Astrocyte of the cerebellum (primary cell): ENCODE results near the gene MSX1.

Source experiments
- DNase-seq: peaks from one replicate; pipeline ENCODE4 v3.0.0-alpha.2; 2011; ENCODE audit warnings: low read depth
- H3K4me3 ChIP-seq: 2 replicates; pipeline ENCODE4 v1.5.1; 2011; ENCODE audit warnings: mild to moderate bottlenecking, low read depth, low read length, moderate library complexity
- in situ Hi-C: cut with HindIII; loops from 2 replicates; pipeline ENCODE4 v1.10.0; 2017; ENCODE audit warnings: low sequenced_read_pairs
- TF ChIP-seq, protein P1 (sequence below): IDR thresholded peaks from 2 replicates; pipeline ENCODE4 v1.5.1; 2012; ENCODE audit warnings: low read length, low read depth, moderate library complexity, mild to moderate bottlenecking; ENCODE audit errors: missing control alignments

The MSX1 gene

DNA sequence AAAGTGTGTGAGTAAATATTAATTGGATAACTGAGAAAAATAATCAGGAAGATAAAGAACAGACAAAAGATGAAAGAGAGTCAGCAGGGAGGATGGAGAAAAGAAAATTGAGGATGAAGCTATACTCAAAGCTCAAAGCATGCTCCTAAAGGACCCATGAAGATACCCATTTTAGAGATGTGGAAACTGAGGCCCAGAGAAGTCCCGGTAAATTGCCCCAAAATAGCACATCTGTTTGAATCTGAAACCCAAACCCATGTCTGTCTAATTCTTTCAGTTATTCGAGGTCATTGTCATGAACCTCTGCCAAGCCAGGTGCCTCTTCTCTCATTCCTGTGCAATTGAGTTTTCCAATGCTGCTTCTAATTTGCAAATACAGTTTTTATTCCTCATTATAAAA is 29.6 kb upstream of the MSX1 start:
- in situ Hi-C loops = no loop called here
- TF ChIP-seq, protein P1, sequence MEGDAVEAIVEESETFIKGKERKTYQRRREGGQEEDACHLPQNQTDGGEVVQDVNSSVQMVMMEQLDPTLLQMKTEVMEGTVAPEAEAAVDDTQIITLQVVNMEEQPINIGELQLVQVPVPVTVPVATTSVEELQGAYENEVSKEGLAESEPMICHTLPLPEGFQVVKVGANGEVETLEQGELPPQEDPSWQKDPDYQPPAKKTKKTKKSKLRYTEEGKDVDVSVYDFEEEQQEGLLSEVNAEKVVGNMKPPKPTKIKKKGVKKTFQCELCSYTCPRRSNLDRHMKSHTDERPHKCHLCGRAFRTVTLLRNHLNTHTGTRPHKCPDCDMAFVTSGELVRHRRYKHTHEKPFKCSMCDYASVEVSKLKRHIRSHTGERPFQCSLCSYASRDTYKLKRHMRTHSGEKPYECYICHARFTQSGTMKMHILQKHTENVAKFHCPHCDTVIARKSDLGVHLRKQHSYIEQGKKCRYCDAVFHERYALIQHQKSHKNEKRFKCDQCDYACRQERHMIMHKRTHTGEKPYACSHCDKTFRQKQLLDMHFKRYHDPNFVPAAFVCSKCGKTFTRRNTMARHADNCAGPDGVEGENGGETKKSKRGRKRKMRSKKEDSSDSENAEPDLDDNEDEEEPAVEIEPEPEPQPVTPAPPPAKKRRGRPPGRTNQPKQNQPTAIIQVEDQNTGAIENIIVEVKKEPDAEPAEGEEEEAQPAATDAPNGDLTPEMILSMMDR = no peak
- DNase-seq = no peak
- H3K4me3 ChIP-seq = no peak overlapping the region

DNA sequence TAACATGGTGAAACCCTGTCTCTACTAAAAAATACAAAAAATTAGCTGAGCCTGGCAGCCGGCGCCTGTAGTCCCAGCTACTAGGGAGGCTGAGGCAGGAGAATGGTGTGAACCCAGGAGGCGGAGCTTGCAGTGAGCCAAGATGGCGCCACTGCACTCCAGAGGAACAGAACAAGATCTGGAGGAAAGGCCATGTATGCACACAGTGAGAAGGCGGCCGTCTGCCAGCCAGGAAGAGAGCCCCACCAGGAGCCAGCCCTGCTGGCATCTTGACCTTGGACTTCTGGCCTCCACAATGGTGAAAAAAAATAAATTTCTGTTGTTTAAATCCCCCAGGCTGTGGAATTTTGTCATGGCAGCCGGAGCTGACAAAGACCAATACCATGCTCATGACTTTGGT is 28.2 kb upstream of the MSX1 start:
- TF ChIP-seq, protein P1 = no peak
- in situ Hi-C loops = no loop called here
- H3K4me3 ChIP-seq = no peak overlapping the region
- DNase-seq = no peak

DNA sequence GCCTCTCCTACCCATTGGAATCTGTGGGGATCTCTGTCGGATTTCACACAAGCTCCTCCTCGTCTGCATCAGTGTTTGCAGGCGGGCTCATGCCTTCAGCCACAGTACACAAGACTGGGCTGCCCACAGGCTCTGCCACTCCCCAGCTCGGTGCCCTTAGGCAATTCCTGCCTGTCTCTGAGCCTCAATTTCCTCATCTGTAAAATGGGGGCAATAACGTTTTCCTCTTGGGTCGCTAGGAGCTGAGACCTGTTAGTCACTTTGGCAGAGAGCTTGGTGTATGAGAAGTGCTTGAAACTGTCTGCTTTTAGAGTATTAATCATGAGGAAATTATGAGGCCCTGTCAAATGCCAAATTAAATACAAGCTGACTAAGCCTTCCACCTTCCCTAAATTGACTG is 27.6 kb upstream of the MSX1 start:
- H3K4me3 ChIP-seq = no peak overlapping the region
- TF ChIP-seq, protein P1 = no peak
- no peak for DNase-seq
- in situ Hi-C loops = no loop called here

DNA sequence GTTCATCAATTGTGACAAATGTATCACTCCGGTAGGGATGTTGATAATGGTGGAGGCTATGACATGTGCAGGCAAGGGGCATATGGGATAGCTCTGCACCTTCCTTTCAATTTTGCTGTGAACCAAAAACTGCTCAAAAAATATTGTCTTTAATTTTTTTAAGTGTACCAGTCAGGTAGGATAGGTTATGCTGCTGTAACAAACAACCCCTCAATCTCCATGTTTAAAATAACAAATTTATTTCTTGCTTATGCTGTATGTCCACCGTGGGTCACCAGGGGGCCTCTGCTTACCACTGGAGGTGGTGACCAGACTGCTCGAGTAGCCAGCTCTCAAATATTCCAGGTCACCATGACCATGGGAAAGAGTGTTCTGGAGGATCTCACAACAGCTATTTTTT is 23.4 kb upstream of the MSX1 start:
- TF ChIP-seq, protein P1 = no peak
- in situ Hi-C loops = no loop called here
- no peak overlapping the region for H3K4me3 ChIP-seq
- DNase-seq = no peak

DNA sequence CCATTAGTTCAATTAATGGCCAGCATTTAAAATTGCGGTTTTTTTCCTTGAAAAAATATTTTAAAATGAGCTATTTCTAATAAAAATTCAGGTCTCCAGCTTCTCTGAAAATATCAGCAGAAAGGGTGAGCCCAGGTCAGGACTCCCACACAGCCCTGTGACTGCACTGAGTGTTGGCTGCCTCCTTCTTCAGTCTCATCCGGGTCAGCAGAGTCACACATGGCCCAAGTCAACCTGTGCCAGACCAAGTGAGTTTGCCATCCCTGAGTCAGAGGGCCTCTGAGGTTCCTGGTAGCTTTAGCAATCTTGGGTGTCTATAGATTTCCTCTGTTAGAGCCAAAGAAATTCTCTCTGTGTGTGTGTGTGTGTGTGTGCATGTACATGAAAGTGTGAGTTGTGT is 22.1 kb upstream of the MSX1 start:
- in situ Hi-C loops = no loop called here
- H3K4me3 ChIP-seq = no peak overlapping the region
- DNase-seq = no peak
- TF ChIP-seq, protein P1 = no peak

DNA sequence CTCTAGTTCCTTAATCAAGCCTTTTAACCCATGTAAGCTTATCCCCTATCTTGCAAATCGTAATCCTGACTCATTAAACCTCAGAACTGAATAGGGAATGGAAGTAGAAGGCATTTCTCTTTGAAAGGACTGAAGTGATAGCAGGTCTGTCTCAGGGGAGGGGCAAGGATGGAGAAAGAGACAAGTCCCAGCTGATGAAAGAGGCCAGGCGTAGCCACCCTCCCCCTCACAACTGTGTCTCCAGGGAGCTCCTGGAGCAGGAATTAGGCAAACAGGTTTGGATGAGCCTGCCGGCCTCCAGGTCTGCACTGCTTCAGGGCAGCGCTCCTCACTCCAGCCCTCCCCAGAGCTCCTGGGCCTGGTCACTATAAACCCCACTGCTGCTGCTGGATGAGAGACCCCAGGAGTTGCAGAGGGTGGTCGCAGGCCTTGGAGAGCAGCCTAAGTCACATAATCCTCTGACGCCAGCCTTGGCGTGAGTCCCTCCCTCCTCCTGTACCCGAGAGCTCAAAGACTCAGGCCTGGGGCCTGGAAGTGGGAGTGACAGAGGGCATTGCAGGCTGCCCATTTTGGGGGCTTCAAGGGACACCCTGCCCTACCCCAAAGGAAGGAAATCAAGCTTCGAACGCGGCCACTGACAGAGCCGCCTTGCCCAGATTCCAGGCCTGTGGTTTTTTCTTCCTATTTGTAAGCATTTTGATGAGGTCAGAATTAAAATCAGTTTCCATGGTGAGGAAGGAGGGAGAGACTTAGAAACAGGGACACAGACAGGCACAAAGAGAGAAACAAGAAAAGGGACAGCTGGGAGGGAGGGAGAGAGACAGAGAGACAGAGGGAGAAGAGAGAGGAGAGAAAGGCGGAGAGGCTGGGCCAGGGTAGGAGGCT is 21.2 kb upstream of the MSX1 start:
- no peak overlapping the region for H3K4me3 ChIP-seq
- in situ Hi-C loops = no loop called here
- peak; percentile 28 for DNase-seq
- TF ChIP-seq, protein P1 = no peak
